Measurements from ENCODE around the gene NAB2. TPM values are rescaled to one million over a fixed set of nuclear protein-coding genes. Genes with fewer than 3 reads are reported as not detected.

The NAB2 gene
- total and polyA plus RNA-seq, 2 of the 8 experiments (the other 6 are each of a cell fraction or from before 2014, with no cell fraction given): 20.9 to 23.5 TPM

- DNase-seq (ENCODE audit: low read depth in 1 of 2, low spot score in 2 of 2): no peak
- Histone ChIP-seq H2BK20ac (ENCODE audit: low read length) (no peak overlapping the region), H3K27me3 (replicated peaks in 1 of 4; ENCODE audit: control insufficient read depth in 3 of 4, extremely low read depth in 1 of 4, insufficient read depth in 3 of 4, low read length in 3 of 4) (no peaks in the 10 kb centered on the region), H3K18ac (ENCODE audit: extremely low read depth, low read length) (no peak overlapping the region), H3K79me2 (ENCODE audit: control insufficient read depth in 1 of 2, insufficient read depth in 2 of 2, low read length in 2 of 2) (no peaks in the 10 kb centered on the region), H2BK120ac (replicated peaks; ENCODE audit: low read depth, low read length) (no peak overlapping the region), H4K91ac (replicated peaks; ENCODE audit: insufficient read length, low read length) (no peak overlapping the region), H3K9me3 (ENCODE audit: insufficient read depth in 2 of 2, low read depth in 1 of 2, low read length in 1 of 2) (no peaks in the 10 kb centered on the region), H3K23ac (ENCODE audit: insufficient read length) (no peak overlapping the region), H3K4me1 (replicated peaks in 1 of 4; ENCODE audit: control insufficient read depth in 3 of 4, insufficient read depth in 4 of 4, low read length in 3 of 4) (no peaks in the 10 kb centered on the region), H2AFZ (ENCODE audit: low read length) (no peak overlapping the region), H2BK5ac (ENCODE audit: low read depth, low read length) (no peak overlapping the region), H2BK15ac (ENCODE audit: low read length) (0 out of 2 replicates have a peak overlapping the region, but pooled peaks have one; percentile 88), H3K4ac (replicated peaks; ENCODE audit: insufficient read length, low read depth, low read length) (no peak overlapping the region), H3K56ac (replicated peaks; ENCODE audit: insufficient read length, low read depth, low read length) (no peak overlapping the region), H3K23me2 (ENCODE audit: low read depth, low read length) (no peaks in the 10 kb centered on the region), H3K79me1 (ENCODE audit: low read depth, low read length) (no peaks in the 10 kb centered on the region), H3K4me3 (ENCODE audit: extremely low read depth in 1 of 4, insufficient read depth in 2 of 4, low read depth in 3 of 4, low read length in 4 of 4) (no peak overlapping the region), H2BK12ac (ENCODE audit: low read depth, low read length) (no peak overlapping the region), H3K4me2 (ENCODE audit: insufficient read depth in 1 of 2, low read depth in 2 of 2, low read length in 2 of 2) (no peak overlapping the region), H3K36me3 (ENCODE audit: control insufficient read depth in 2 of 4, insufficient read depth in 4 of 4, low read length in 3 of 4) (peaks cover 0 to 1% (median 0%) of the 10 kb centered on the region in 4 experiments; a peak in 1 of 8 replicates), H3K14ac (ENCODE audit: insufficient read length) (no peak overlapping the region), H4K5ac (ENCODE audit: insufficient read length, low read depth, low read length) (no peak overlapping the region), H2AK5ac (ENCODE audit: low read depth, low read length) (no peak overlapping the region), H3K27ac (ENCODE audit: low read depth, low read length) (no peak overlapping the region), H4K8ac (ENCODE audit: extremely low read depth, insufficient read depth, low read length) (no peak overlapping the region), H4K20me1 (replicated peaks in 1 of 2; ENCODE audit: control insufficient read depth in 1 of 2, insufficient read depth in 2 of 2, low read length in 2 of 2) (no peaks in the 10 kb centered on the region), H3K9ac (replicated peaks in 1 of 4; ENCODE audit: extremely low read depth in 1 of 4, low read depth in 3 of 4, low read length in 3 of 4) (no peak overlapping the region)
- CTCF ChIA-PET (ENCODE audit: partially characterized antibody): interaction anchor here (0.8 to 7.5 kb wide), 9 partner anchors 8 to 63 kb away, joined by 3 to 77 read pairs (median 9); no protein-coding TSS in a partner anchor
- FAIRE-seq: no peak
- POLR2A ChIA-PET (ENCODE audit: partially characterized antibody): interaction anchor here (0.9 to 3.5 kb wide), 4 partner anchors 8 to 124 kb away, joined by 3 to 11 read pairs (median 5); partner anchors contain the start of gene TAC3
- 83% methylated on average over 4 of the region's 4 CpGs; no CpG with 5 or more reads in 1 of the 2 experiments for WGBS, 2 experiments (ENCODE audit: extremely low coverage in 1 of 2, insufficient coverage in 1 of 2, insufficient read length in 1 of 2, insufficient replicate concordance in 2 of 2, low coverage in 1 of 2, low lambda C conversion rate in 2 of 2, missing lambda C conversion rate in 1 of 2)
- TF ChIP-seq KDM4A (IDR thresholded peaks at IDR 0.05; ENCODE audit: low read depth, low read length, severe bottlenecking) (no peak), CTCF (IDR thresholded peaks at IDR 0.05; ENCODE audit: control extremely low read depth in 1 of 3, insufficient read depth in 1 of 3, low read depth in 1 of 3, low read length in 3 of 3) (no peak), CBX8 (IDR thresholded peaks at IDR 0.05; ENCODE audit: borderline replicate concordance, low read depth, low read length) (no peak), RXRA (IDR thresholded peaks at IDR 0.05; ENCODE audit: insufficient read depth, low read depth, low read length) (no peak), GABPA (IDR thresholded peaks at IDR 0.05; ENCODE audit: borderline replicate concordance, insufficient read depth, low read length) (no peak), SRF (IDR thresholded peaks at IDR 0.05; ENCODE audit: low read depth, low read length) (no peak), JUND (IDR thresholded peaks at IDR 0.05; ENCODE audit: low read length) (no peak), PHF8 (conservative IDR thresholded peaks at IDR 0.05; ENCODE audit: low read depth, low read length) (no peak), ATF3 (IDR thresholded peaks at IDR 0.05; ENCODE audit: insufficient read depth, low read depth, low read length) (no peak)
These were observed 39.8 kb upstream of the NAB2 start for GRCh38 chr12:57049119-57049446.
